SU-DHL-6 (cell line): Measurements from ENCODE around the gene FCRL1.

Experiments used
- CTCF ChIP-seq: fragments of 200-600 bp; sonication (generic); IDR thresholded peaks from one replicate; pipeline ENCODE4 v1.5.1; 2017; ENCODE audit warnings: antibody characterized with exemption, mild to moderate bottlenecking, low read length, moderate library complexity; ENCODE audit not compliant: insufficient read depth, poor library complexity, severe bottlenecking
- EZH2phosphoT487 ChIP-seq: fragments of 200-600 bp; sonication (generic), shearing (Covaris generic); conservative IDR thresholded peaks from 2 replicates; pipeline ENCODE4 v1.6.1; 2018; ENCODE audit warnings: mild to moderate bottlenecking, antibody characterized with exemption, low read length, moderate library complexity, mixed read lengths

- TF ChIP-seq CTCF = no peak
- TF ChIP-seq EZH2phosphoT487 = no peak
Observed at GRCh38 chr1:157775101-157775870, 44.6 kb downstream of the FCRL1 start.
